Stimulated activated CD4-positive, alpha-beta T cell treated with anti-CD3 and anti-CD28 coated beads, Interleukin-4, amount 100 ng/mL, for 4 hours (primary cell): ENCODE measurements around the gene PSG7.
"Not testable (repeated sequence)": the region's sequence is repeated elsewhere in the genome, so short reads cannot be mapped to it uniquely, and the experiment has no call there.

ENCODE experiments used
- DNase-seq, 2 experiments: peaks; one replicate each; pipeline ENCODE4 v3.0.0-alpha.2; 2020

The PSG7 gene

DNA sequence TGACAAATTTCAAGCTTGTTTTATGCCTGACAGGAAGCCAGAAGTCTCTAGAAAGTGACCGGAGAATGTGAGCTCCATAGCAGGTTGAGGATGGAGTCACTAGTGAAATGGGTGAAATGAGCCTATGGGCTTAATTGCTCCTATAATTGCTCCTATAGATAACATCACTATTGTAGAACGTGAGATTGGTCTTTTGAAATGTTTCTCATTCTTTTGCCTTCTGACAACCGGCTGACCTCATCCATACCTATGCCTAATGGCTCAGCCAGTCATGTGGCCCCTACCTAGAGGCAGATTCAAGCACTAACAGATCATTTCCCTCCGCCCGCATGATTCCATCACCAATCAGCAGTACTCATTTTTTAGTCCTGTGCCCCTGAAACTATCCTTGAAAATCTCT lies 23.5 kb downstream of the PSG7 start:
- DNase-seq, result not testable (repeated sequence)

DNA sequence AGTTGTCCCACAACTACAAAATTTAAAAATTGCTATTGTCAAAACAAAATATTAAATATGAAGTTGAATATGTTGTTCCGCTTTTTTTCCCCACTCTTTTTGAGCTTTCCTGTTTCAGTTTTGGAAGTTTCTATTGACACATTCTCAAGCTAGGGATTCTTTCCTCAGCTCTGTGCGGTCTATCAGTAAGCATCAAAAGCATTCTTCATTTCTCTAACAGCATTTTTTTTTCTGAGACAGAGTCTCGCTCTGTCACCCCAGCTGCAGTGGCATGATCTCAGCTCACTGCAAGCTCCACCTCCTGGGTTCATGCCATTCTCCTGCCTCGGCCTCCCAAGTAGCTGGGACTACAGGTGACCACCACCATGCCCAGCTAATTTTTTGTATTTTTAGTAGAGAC lies 24.1 kb downstream of the PSG7 start:
- DNase-seq, result not testable (repeated sequence)

DNA sequence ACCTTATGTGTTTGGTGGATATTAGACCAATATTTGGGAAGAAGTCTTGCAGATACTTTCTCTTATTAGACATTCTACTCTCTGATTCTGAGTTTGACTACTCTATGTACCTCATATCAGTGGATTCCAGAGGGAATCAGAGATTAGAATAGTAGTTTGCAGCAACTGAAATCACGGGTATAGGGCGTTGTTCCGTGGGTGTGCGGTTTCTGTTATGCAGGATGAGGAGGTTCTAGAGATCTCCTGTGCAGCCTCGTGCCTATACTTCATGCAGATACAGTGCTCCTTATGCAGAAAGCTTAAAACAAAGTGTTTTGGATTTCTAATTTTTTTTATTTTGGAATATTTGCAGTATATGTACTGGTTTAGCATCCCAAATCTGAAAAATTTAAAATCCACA lies 25.3 kb downstream of the PSG7 start:
- DNase-seq, result not testable (repeated sequence)

DNA sequence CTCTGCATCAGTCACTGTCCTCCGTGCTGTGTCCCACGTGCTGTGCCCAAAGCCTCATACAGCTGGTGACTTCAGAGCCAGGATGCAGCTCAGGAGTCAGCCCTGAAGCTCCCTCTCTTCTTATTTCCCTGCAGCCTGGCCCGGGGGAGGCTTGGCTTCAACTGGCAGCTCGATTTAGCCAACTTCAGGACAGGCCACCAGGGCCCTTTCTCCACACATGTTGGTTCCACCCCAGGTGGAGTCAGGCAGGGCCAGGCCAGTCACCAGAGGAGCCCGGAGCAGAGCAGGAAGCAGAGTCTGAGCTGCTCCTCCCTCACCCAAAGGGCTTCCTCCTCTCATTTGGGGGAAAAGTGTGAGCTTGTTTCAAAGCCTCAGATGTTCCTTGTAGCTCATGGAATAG lies 30.8 kb downstream of the PSG7 start:
- not testable (repeated sequence) for DNase-seq

DNA sequence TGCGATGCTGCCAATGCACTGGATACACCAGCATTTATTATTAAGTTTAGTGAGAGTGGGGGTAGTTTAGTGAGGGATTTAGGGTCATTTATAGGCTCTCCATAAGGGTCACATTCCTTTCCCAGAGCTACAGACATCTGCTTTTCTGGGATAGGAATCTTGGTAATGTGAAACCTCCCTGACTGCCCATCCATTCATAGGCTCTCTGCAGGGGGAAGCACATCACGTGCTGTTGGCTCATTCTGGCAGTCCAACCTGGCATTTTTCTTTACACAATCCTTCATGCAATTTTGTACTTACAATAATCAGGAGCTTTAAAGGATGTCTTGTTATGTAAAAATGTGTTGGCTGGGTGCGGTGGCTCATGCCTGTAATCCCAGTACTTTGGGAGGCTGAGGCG lies 36.4 kb downstream of the PSG7 start:
- DNase-seq, result not testable (repeated sequence)

DNA sequence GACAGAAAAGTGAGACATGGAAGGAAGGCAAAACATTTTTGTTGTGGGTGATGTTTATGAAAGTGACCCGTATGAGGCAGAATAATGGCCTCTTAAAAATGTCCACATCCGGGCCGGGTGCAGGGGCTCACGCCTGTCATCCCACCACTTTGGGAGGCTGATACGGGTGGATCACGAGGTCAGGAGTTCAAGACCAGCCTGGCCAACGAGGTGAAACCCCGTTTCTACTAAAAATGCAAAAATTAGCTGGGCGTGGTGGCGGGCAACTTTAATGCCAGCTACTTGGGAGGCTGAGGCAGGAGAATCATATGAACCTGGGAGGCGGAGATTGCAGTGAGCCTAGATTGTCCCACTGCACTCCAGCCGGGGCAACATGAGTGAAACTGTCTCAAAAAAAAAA lies 37.3 kb downstream of the PSG7 start:
- DNase-seq, result not testable (repeated sequence)

DNA sequence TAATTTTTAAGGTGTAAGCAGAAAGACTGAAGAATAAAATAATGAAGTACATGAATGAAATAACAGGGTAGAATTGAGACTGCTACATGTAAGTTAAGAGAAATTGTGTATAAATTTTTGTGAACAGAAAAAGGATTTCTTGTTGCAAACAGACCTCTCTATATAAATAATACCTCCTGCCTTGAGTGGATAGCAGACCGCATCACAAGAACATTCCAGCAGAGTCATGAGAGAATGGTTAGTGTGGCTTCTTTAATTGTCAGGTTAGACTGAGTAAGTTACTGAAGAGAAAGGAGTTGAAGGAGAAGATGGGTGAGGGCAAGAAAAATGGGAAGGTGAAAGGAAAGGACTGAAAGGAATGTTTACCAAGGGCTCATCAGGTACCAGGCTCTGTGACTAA lies 37.9 kb downstream of the PSG7 start:
- not testable (repeated sequence) for DNase-seq

DNA sequence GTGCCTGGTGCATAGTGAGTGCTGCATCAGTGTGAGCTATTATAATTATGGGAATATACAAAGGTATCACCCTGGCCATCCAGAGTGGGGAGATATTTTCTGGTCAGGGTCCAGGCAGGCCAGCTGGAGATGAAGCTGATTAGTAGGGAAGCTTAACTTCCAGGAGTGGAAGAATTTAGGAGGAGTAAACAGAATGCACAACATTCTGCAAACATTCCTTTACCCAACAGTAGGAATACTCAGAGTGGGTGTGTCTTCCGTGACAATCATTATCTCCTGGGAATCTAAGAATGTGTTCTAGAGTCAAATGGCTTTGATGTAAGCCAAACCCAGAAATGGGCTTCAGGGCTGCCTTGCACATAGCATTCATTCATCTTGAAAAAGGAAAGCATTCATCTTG lies 38.4 kb downstream of the PSG7 start:
- DNase-seq, result not testable (repeated sequence)

DNA sequence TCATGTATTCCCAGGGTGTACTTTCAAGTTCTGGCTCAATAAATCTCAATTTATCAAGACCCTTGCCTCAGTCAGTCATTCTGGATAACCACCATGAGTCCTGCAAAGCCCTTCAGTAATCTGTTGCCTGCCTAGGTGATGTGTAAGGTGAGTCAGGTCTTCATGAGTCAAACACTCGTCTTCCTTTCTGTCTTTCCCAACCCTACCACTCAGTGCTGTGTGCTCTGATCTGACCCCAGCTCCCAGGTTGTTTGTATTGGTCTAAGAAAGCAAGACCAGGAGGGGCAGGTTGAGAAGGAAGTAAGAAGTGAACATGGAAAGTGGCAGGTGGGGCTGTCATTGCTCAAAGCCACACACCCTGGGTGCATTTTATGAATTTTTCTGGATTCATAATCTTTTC lies 39.3 kb downstream of the PSG7 start:
- DNase-seq, result not testable (repeated sequence)

DNA sequence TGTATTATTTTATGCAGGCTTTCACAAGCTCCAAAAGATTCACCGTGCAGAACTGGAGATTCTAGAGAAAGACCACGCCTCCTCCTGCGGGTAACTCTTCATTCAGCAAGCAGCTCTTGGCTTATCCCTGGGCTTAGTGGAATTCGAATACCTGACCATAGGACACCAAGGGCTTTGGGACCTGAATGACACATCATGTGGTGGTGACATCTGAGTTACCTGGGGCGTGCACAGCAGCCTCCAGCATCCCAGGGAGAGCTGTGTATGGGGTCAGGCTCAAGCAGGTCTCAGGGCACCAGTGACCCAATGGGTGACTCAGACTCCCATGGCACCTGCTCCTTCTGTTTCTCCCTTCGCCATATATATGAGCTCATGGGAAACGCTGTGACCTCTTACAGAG lies 46.6 kb downstream of the PSG7 start:
- not testable (repeated sequence) for DNase-seq

DNA sequence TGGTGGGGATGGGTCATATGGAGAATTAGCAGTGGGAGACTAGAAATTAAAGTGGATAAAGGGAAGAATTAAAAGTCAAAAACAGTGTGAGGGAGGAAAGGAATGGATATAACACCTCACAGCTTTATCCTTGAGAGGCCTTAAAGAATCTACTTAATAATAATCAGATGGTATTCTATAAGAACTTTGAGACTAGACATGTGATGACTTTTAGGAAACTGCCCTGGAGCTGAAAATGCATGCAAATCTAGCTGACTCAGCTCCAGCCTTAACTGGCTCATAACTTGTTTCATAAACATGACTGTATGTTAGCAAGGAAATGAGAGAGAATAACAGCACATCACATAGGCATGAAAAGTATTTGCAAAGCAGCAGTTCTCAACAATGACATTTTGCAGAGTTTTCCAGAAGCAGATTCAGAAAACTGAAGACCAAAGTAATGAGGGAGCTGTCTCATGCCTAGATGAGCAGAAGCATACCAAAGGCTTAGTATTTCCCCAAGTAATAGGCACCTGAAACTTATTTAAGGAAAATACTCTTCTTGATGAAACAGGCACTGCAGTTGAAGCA lies 49.0 kb downstream of the PSG7 start:
- DNase-seq, result not testable (repeated sequence)

DNA sequence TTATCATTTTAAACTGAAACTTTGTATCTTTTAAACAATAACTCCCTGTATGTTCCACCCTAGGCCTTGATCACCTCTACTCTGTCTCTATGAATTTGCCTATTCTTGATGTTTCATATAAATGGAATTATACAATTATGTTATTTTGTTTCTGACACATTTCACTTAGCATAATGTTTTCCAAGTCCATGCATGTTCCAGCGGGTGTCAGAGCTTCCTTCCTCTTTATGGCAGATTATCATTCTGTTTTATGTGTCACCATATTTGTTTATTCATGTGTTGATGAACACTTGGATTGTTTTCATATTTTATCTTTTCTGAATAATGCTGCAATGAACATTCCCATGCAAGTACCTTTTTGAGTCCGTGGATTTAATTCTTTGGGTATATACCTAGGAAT lies 54.3 kb downstream of the PSG7 start:
- DNase-seq, result not testable (repeated sequence)

DNA sequence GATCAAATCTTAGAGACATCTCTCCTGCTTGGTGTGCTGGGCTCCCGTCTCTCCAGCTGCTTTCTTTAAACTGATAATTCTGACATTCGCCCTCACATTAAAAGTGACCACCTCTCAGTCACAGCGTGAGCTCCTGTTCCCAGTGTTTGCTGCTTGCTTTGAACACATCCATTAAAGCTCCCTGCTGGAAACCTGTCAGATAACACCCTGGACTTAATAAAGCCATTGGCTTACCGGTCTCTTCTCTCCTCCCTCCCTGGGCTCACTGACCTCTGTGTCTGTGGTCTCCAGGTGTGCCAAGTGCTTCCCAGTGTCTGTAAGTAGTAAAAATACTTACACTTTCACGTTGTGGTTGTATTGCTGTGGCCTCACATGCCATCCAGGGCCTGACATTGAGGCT lies 55.0 kb downstream of the PSG7 start:
- DNase-seq, result not testable (repeated sequence)

DNA sequence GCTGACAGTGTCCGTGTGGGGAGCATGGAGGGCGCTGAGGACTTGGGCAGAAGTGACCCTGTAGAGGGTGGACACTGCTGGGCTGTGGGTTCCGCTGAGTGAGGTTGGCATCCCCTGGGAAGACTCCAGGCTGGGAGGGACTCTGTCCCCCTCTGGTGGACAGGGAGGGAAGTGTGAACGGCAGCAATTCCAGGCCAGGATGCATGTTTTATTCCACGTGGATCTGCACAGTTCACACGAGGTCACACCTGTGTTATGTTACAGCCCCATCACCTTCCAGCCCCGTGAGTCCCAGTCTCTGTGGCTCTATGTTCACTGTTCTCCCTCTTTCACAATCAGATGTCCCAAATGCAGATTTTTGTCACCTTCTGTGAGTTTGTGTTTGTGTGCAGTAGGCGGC lies 55.7 kb downstream of the PSG7 start:
- not testable (repeated sequence) for DNase-seq

DNA sequence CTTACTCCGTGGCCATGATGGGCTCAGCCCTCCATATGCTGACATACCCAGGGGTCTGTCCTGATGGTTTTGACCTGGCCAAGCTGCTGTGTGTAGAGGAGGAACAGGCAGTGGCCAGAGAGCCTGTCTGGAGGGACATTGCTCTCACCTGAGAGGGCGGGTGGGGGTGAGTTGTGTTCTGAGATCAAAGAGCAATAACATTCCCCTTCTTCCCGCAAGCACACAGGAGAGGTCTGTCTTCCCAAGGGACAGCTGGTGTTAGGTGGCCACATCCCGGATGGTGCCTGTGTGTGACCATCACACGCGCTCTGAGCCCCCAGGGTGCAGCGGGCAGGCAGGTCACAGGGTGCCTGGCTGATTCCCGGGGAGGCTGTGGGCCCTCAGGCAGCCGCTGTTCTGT lies 56.4 kb downstream of the PSG7 start:
- DNase-seq, result not testable (repeated sequence)

DNA sequence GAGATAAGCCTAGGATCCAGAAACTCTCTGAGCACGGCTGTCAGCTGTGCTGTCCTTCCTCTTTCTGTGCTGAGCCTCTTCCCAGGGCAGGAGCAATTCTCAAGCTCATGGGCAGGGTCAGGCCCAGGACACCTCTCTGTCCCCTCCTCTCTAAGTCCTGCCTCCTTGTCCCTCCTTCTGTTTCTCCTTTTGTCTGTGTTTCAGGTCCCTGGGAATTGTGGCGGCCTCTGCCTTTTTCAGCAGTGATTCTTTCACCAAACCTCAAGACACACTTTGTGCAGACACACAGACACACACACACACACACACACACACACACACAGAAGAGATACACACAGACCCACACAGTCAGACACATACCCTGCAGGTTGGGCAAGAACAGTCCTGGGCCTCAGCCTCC lies 57.4 kb downstream of the PSG7 start, which contains the start of gene PSG1:
TSS of gene PSG1 (minus strand) at position 101 of the 400 bp plus-strand sequence. CDS start 132 bp downstream, outside the sequence.
- DNase-seq, result no peak

DNA sequence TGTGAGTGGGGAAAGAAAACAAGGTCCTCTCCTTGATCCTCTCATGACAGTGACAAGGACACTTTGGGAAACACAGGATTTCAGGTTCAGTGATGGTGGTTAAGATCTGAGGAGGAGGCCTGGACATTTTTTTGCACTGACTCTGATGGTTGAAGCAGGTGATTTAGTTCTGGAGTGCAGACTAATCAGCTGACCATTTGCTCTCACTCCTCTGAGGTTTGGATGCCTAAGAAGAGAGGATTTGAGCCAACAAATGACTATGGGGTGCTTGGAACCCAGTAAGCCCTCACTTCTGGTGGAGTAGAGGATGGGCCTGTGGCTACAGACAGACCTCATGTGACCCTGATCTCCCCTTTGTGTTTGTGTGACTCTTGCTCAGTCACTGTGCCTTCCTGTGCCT lies 60.4 kb downstream of the PSG7 start:
- not testable (repeated sequence) for DNase-seq

DNA sequence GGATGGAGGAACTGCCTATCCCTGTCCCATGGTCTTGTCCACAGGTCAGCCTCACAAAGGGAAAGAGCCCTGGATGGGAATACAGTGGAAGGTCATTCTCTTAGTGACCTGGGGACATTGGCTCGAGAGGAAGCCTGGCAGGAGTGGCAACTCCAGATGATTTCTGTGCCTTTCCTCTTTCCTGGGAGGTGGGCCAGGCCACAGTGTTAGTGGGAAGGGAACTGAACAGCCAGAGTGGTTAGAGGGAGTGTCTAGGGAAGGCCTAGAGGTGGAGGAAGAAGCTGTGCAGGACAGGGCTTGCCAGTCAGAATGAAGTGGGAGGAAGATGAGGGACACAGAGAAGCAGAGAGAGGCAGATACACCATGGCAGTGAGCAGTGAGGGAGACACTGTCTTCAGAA lies 61.1 kb downstream of the PSG7 start:
- not testable (repeated sequence) for DNase-seq

DNA sequence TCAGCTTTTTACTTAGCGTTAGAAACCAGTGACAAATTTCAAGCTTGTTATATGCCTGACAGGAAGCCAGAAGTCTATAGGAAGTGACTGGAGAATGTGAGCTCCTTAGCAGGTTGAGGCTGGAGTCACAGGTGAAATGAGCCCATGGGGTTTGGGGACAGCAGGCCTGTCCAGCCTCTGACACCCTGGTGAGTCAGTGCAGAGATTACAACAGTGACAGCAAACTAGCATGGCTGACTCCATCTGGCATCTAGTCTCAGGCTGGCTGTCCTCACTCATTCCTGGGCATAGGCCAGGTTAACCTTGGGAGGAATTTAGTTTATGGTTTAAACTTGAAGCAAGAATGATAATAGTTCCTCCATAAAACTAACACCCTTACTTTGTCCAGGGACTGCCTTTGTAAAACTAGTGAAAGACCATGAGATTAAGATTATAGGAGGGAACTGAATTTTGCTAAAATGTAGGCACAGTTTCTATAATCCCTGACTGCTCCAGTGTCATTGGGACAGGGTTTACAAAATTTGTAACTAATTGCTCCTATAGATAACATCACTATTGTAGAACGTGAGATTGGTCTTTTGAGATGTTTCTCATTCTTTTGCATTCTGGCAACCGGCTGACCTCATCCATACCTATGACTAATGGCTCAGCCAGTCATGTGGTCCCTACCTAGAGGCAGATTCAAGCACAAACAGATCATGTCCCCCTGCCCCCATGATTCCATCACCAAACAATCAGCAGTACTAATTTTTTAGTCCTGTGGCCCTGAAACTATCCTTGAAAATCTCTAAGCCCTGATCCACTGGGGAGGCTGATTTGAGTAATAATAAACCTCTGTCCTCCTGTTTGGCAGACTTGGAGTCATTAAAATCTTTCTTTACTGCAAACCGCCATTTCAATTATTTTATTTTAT lies 61.9 kb downstream of the PSG7 start:
- not testable (repeated sequence) for DNase-seq

DNA sequence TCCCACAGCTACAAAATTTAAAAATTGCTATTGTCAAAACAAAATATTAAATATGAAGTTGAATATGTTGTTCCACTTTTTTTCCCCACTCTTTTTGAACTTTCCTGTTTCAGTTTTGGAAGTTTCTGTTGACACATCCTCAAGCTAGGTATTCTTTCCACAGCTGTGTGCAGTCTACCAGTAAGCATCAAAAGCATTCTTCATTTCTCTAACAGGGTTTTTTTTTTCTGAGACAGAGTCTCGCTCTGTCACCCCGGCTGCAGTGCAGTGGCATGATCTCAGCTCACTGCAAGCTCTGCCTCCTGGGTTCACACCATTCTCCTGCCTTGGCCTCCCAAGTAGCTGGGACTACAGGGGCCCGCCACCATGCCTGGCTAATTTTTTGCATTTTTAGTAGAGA lies 62.9 kb downstream of the PSG7 start:
- not testable (repeated sequence) for DNase-seq
